GM18519 (cell line): ENCODE data around the gene EFNA4.
A peak's percentile ranks its signal among the peaks of the same experiment; 100 is the strongest.

Source experiments
- ATAC-seq: cut with Tn5 transposase; IDR thresholded peaks from one replicate; pipeline ENCODE4 v1.9.1; 2021; ENCODE audit warnings: mild to moderate bottlenecking, moderate library complexity; ENCODE audit not compliant: unreplicated experiment, low FRiP score

EFNA4 gene

GRCh38 chr1:155072531-155073289 is 9.2 kb downstream of the EFNA4 start:
- no peak for ATAC-seq

GRCh38 chr1:155073377-155074242 is 10.1 kb downstream of the EFNA4 start:
- ATAC-seq: no peak

- ATAC-seq: no peak
Observed at GRCh38 chr1:155075535-155075934, 12.0 kb downstream of the EFNA4 start.

- ATAC-seq: no peak
Observed at GRCh38 chr1:155076371-155076770, 12.8 kb downstream of the EFNA4 start.

- ATAC-seq: no peak
Observed at GRCh38 chr1:155077346-155077745, 13.8 kb downstream of the EFNA4 start.

- ATAC-seq: no peak
Observed at GRCh38 chr1:155077758-155078445, 14.4 kb downstream of the EFNA4 start.

GRCh38 chr1:155078469-155079209 is 15.1 kb downstream of the EFNA4 start, which contains the start of gene EFNA3:
TSS of gene EFNA3 (plus strand) at chr1:155078837. CDS start at chr1:155078942, 105 bp downstream.
- ATAC-seq: no peak

GRCh38 chr1:155079210-155079486 is 15.6 kb downstream of the EFNA4 start:
- no peak for ATAC-seq

GRCh38 chr1:155079487-155080311 is 16.2 kb downstream of the EFNA4 start:
- ATAC-seq: no peak

GRCh38 chr1:155080312-155081228 is 17.0 kb downstream of the EFNA4 start:
- no peak for ATAC-seq

GRCh38 chr1:155081472-155082300 is 18.1 kb downstream of the EFNA4 start:
- no peak for ATAC-seq

GRCh38 chr1:155082301-155083051 is 18.9 kb downstream of the EFNA4 start:
- no peak for ATAC-seq

- ATAC-seq: no peak
Observed at GRCh38 chr1:155083052-155083541, 19.6 kb downstream of the EFNA4 start.

GRCh38 chr1:155083865-155084721 is 20.6 kb downstream of the EFNA4 start:
- no peak for ATAC-seq

GRCh38 chr1:155084722-155085503 is 21.4 kb downstream of the EFNA4 start:
- peak; percentile 41 for ATAC-seq
